DMS79 (cell line): ENCODE measurements around the gene EDA.

Experiments used
- DNase-seq: peaks from one replicate; lab custom pipeline; 2025; lab: John Stamatoyannopoulos, UW

EDA gene

DNA sequence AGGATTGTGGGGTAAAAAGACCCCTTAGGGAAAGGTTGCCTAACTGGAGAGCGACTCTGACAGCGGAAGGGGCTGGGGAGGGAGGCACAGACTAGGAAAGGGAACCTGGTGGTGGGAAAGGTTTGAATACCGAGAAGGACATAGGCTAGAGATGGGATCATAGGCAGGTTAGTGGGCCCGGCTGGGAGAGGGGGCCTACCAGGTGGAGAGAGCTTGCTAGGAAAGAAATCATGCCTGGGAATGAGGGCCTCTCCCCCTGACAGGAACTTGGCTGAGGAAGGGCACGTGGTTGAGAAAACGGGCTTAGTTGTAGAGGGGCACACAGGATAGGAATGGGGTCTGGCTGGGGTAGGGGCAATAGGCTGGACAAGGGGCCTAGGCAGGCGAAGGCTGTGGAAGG, 450.7 kb downstream of the EDA start:
- no peak for DNase-seq

GRCh38 chrX:70079297-70079696, 463.4 kb downstream of the EDA start:
- DNase-seq = no peak

DNA sequence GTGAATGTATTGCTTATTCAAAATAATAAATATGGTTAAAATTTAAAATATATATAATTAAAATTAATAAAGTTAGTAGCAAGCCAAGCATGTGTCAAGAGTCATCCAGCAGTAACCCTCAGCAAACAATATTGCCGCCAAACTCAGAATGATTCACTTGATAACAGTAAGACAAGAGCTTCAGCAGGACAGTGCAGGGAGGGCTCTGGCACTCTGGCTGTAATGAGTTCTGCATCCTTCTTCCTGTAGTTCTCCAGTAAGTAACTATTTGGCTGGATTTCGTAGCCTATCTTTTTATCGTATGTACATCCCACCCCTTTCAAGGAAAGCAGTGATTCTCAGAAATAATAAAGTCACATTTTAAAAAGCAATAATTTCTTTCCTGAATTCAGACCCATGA, 464.0 kb downstream of the EDA start:
- DNase-seq = no peak

GRCh38 chrX:70082723-70083122, 466.8 kb downstream of the EDA start:
- no peak for DNase-seq

DNA sequence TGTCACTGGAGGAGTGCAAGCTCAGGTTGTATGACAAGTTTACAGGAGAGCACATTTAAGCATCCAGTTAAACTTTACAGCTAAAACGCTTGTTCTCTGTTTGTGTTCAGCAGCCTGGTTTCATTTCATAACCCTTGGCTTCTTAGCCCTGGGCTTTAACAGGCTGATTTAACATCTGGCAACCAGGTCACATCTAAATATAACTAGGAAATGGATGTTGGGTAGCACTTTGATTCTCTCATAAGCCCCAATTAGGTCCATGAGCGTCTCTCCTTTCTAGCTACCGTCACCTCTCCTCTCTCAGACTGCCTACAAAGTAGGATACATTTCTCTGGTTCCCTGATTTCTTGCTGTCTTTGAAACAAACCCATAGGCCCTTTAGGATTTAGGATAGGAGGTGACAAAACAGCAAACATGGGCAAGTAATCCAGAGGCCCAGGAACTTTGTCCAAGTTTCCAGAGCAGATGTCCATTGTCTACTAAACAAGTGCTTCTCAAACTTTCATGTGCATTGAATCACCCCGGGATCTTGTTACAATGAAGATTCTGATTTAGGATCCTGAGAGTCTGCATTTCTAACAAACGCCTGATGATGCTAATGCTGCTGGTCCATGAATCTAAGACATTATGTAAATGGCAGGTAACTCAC, 468.8 kb downstream of the EDA start:
- DNase-seq = no peak

GRCh38 chrX:70087857-70088630, 472.1 kb downstream of the EDA start:
- DNase-seq = no peak

DNA sequence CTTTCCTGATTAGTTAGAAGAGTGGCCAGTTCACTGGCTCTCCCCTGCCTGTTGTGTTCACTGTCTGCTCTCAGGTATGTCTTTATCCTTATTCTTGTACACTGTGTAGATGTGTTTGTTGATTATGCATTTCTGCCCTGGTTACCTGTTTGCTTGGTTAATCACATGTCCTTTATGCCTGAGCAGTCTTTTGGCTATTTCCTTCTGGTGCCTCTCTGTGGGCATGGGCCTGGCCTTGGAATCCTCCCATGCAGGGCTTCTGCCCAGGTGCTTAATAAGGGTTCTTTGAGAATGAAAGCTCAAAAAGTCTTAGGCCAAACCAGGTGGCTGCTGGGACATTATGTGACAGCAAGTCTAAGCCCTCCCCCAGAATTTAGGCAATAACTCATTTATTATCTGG, 472.8 kb downstream of the EDA start:
- DNase-seq = no peak
